ENCODE data around the gene ECD.
"Not testable (repeated sequence)": the region's sequence is repeated elsewhere in the genome, so short reads cannot be mapped to it uniquely, and the experiment has no call there.

Gene ECD

GRCh38 chr10:73159038-73159648, 8.7 kb downstream of the ECD start:
- peak; percentile 5 for DNase-seq (ENCODE audit: low read depth)

GRCh38 chr10:73156054-73156453, 11.8 kb downstream of the ECD start:
- DNase-seq (ENCODE audit: low read depth), result no peak

- DNase-seq (ENCODE audit: low read depth), result no peak
Observed at GRCh38 chr10:73152009-73152408, 15.8 kb downstream of the ECD start.

- not testable (repeated sequence) for DNase-seq (ENCODE audit: low read depth)
Observed at GRCh38 chr10:73150633-73151413, 17.0 kb downstream of the ECD start.

- DNase-seq (ENCODE audit: low read depth), result no peak
Observed at GRCh38 chr10:73141603-73142002, 26.2 kb downstream of the ECD start.

GRCh38 chr10:73139251-73139650, 28.6 kb downstream of the ECD start:
- DNase-seq (ENCODE audit: low read depth), result no peak

- no peak for DNase-seq (ENCODE audit: low read depth)
Observed at GRCh38 chr10:73136627-73137026, 31.2 kb downstream of the ECD start.

GRCh38 chr10:73134727-73135126, 33.1 kb downstream of the ECD start:
- no peak for DNase-seq (ENCODE audit: low read depth)

DNA sequence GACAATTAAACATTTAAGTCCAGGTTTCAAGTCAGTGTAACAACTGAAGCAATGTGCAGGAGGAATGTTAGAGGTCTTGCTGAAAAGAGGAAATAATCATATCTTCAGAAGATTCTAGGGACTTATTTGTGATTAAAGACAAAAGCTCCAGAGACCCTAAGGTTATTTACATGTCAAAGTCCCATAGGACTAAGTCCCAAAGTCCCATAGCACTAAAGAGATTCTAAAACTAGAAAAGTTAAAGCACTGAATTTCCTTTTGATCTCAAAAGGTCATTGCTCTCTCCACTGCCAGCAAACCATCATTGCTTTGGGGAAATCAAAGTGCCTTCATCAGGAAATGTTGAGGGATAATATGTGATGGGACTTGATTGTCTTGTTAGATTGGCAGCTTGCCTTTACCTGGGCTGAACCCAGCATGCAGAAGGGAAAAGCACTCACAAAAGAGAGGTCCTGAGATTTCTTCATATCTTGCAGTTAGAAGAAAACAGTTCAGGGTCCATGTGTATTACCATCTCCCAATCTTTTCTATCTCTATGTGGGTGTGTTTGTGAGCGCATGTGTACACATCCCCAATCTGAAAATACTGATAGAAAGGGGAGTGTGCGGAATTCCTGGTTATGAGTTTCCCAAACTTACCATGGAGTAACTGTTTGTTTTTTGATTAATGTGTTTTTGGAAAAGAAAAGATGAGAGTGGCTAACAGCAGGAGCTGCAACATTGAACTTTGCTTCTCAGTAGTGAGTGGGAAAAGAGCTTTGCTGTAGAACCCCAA, 35.7 kb downstream of the ECD start:
- DNase-seq (ENCODE audit: low read depth), result no peak

DNA sequence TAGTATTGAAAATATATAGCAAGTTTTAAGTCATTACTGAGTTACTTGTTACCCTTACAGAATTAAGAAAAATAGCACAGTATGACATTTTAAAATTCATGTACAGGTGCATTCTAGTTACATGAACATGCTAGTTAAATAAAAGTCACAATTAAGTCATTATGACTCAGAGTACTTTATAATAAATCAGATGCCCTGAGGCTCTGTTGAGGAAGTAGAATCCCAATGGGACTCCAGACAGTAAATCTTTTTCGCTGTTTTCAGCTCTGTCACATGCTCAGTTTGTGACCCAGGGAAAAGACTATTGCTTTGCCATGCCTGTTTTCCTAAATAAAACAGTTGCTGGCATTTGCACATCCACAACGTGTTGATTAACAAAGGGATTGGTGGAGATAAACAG, 36.5 kb downstream of the ECD start:
- no peak for DNase-seq (ENCODE audit: low read depth)

- DNase-seq (ENCODE audit: low read depth), result no peak
Observed at GRCh38 chr10:73126343-73126742, 41.5 kb downstream of the ECD start.

- DNase-seq (ENCODE audit: low read depth), result no peak
Observed at GRCh38 chr10:73119952-73120351, 47.9 kb downstream of the ECD start.

DNA sequence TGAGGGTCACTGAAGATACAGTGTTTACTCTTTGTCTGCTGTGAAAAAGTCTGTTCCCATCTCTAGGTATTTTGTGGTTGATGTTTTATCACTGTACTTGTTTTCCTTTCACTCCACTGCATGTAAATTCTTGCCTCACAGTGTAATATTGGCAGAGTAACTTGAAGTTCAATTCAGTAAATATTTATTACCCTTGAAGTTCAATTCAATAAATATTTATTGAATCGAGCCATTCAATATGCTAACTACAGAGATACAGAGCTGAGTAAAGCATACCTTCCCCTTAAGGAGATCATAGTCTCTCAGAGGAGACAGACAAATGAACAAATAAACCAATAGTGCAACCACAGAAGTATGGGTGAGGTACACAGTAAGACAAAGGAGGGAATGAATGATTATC, 48.4 kb downstream of the ECD start:
- DNase-seq (ENCODE audit: low read depth), result no peak

- no peak for DNase-seq (ENCODE audit: low read depth)
Observed at GRCh38 chr10:73117976-73118743, 49.6 kb downstream of the ECD start.

DNA sequence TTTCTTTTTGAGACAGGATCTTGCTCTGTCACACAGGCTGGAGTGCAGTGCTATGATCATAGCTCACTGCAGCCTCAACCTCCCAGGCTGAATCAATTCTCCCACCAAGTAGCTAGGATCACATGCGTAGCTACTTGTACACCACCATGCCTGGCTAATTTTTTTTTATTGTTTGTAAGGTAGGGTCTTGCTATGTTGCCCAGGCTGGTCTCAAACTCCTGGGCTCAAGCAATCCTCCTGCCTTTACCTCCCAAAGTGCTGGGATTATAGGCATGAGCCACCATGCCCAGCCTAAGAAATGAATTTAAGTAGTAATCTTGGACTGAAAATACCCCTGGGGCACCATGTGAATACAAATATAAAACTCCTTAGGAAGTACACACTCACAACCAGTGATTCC, 51.8 kb downstream of the ECD start:
- no peak for DNase-seq (ENCODE audit: low read depth)

DNA sequence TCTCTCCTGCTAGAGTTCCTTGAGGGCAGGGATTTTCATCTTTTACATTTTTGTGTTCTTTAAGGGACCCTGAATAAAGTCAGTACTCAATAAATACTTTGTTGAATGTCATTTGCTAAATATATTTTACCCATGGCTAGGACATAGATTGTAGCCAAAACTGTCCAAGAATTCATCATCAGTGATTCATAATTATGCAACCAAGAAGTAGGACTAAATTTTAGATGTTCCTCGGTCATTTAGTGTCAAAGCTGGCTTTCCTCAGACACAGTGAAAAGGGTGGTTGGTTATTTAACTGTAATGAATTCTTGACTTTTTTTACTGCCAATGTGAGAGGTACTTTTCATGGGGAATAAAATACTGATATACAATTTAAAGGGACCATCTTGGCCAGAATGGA, 54.3 kb downstream of the ECD start:
- no peak for DNase-seq (ENCODE audit: low read depth)

GRCh38 chr10:73112032-73112431, 55.8 kb downstream of the ECD start:
- DNase-seq (ENCODE audit: low read depth), result not testable (repeated sequence)

DNA sequence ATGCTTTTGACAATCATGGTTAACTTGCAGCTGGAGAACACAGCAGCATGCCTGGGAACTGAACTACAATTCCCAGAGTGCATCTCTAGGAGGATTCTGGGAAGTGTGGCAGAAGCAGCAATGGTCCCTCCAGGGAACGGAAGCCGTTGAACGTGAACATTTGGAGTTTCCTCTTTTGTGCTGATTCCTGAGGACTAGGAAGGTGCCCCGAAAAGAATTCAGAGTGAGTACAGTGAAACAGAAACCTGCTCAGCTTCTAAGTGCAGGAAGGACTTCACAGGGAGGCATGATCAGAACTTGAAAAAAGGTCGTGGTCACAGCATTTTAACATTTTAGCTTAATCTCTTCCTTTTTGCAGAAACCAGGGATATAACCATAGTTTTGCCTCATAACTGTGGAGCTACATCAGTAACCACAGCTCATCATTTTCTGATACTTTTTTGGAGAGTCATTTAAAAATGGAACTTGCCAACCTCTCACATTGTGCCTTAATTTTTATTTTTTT, 57.4 kb downstream of the ECD start, which contains the start of gene NUDT13:
Gene NUDT13, plus strand, starts transcription at position 111 of the 505 bp plus-strand sequence. CDS start 3,911 bp downstream, outside the sequence.
- peak; percentile 22 for DNase-seq (ENCODE audit: low read depth)

DNA sequence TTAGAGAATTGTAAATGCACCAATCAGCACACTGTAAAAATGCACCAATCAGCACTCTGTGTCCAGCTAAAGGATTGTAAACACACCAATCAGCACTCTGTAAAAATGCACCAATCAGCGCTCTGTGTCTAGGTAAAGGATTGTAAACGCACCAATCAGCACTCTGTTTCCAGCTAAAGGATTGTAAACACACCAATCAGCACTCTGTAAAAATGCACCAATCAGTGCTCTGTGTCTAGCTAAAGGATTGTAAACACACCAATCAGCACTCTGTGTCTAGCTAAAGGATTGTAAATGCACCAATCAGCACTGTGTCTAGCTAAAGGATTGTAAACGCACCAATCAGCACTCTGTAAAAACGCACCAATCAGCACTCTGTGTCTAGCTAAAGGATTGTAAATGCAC, 58.6 kb downstream of the ECD start:
- DNase-seq (ENCODE audit: low read depth), result not testable (repeated sequence)

DNA sequence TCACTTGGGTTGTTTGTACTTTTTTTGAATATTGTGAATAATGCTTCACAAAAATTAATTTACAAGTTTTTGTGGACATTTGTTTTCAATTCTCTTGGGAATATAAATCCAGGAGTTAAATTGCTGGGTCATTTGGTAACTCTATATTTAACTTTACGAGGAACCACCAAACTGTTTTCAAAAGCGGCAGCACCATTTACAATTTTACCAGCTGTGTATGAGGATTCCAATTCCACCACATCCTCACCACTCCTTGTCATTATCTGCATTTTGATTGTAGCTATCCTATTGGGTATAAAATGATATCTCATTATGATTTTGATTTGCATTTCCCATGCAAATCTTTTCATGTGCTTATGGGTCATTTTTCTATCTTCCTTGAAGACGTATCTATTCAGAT, 61.5 kb downstream of the ECD start:
- no peak for DNase-seq (ENCODE audit: low read depth)

DNA sequence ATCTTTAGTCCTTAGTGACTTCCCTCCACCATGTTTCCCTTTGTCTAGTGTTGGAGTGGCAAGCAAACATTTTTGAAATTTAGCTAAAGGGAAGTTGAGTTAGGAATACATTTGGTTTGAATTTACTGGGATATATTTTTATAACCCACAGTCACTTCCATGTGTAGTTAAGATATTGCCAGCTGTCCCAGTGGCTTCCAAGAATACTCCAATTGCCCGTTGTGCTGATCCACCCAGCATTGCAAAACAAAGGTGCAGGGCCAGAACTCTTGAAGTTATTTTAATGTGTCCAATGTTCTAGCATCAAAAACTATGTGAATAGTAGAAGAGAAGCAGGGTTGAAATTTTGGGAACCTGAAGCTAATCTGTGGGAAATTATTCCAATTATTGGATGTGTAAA, 68.7 kb downstream of the ECD start:
- DNase-seq (ENCODE audit: low read depth), result no peak

DNA sequence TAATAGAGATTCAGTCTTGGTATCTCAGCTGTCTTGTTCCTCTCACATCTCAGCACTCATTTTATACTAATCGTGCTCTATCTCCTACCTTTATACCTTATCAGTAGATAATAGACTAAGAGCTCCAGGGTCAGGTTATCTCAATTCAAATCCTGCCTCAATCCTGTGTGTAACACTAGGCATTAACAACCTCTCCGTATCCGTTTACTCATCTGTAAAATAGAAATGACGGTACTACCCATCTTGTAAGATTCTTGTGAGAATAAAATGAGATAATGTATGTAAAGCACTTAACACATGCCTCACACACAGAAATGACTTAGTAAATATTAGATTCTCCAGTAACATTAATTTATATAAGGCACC, 70.5 kb downstream of the ECD start:
- no peak for DNase-seq (ENCODE audit: low read depth)

All from T-helper 22 cell (primary cell).